Ovary (tissue), 9 donors: ENCODE results near the gene CRHR1. TPM values are rescaled to one million over a fixed set of nuclear protein-coding genes. Genes with fewer than 3 reads are reported as not detected.

Experiments
- DNase-seq, 5 donors: peaks; one replicate each; pipeline ENCODE4 v3.0.0-alpha.2; 2019 to 2020
- H3K27ac ChIP-seq, 2 donors: fragments of 200-600 bp; one replicate each; pipeline versions ENCODE4 v1.5.1 to v1.8.0; 2019 to 2022
- H3K27me3 ChIP-seq: fragments of 200-600 bp; one replicate; pipeline ENCODE4 v1.8.0; 2022
- H3K36me3 ChIP-seq: fragments of 200-600 bp; sonication (generic); one replicate; pipeline ENCODE4 v1.5.1; 2019
- H3K4me1 ChIP-seq: one replicate; pipeline ENCODE4 v1.8.1; 2013; ENCODE audit warnings: mild to moderate bottlenecking, moderate library complexity; ENCODE audit not compliant: insufficient read depth
- H3K4me3 ChIP-seq: fragments of 200-600 bp; sonication (generic); one replicate; pipeline ENCODE4 v1.5.1; 2017
- H3K9me3 ChIP-seq, 2 donors: fragments of 200-600 bp in 1 of 2; sonication (generic) in 1 of 2; one replicate each; pipeline versions ENCODE4 v1.5.1 to v1.8.1; 2013 to 2019; ENCODE audit warnings: mild to moderate bottlenecking in 1 of 2, moderate library complexity in 1 of 2
- CTCF ChIP-seq, 3 donors: fragments of 450-650 bp in 2 of 3; fragments of 200-600 bp in 1 of 3; IDR thresholded peaks; one replicate each; pipeline versions ENCODE4 v1.5.1 to v1.8.0; 2016 to 2022; ENCODE audit warnings: antibody characterized with exemption in 3 of 3, mild to moderate bottlenecking in 1 of 3
- EP300 ChIP-seq: sonication (generic); formaldehyde crosslinking; IDR thresholded peaks from one replicate; pipeline ENCODE4 v1.6.1; 2017; ENCODE audit warnings: antibody characterized with exemption
- POLR2A ChIP-seq: fragments of 450-650 bp; IDR thresholded peaks from one replicate; pipeline ENCODE4 v1.6.1; 2017; ENCODE audit warnings: antibody characterized with exemption, mild to moderate bottlenecking, moderate library complexity
- WGBS, 3 donors: extraction: QIAGEN DNeasy Blood & Tissue Kit in 1 of 3; methylation state at CpG; one replicate each; pipeline versions ENCODE4 v1.1.5 to v1.1.7; 2013 to 2017; 5-methylcytosine and 5-hydroxymethylcytosine counted together
- intact Hi-C, 4 donors: fragments of 100-400 bp; cut with DNase I; formaldehyde crosslinking; loops; one replicate each; pipeline versions ENCODE4 v1.11.0 to v1.15.1; 2022 to 2023
- polyA plus RNA-seq, 2 donors: library from polyadenylated mRNA; stranded (reverse); fragments of 200-250 nt in 1 of 2; fragments of 350-450 nt in 1 of 2; fragmentation: Illumina TruSeq in 1 of 2; extraction: RNeasy Lipid Tissue Mini Kit (QIAGEN cat#74804) in 1 of 2; gene quantifications; one replicate each; pipeline ENCODE4 v1.2.3, GENCODE V29; 2013 to 2014
- total RNA-seq, 7 donors: library from RNA; depleted of rRNA in 2 of 7; stranded (reverse); fragments of >200 nt in 2 of 7; fragmentation: NEBNext Ultra II Directional in 3 of 7; extraction: Animal tissue kit (Norgen Biotek cat#: 25700) in 3 of 7; gene quantifications; one replicate each; pipeline versions ENCODE4 v1.1.0 to v1.2.4, GENCODE V29; 2016 to 2023
- donor health status: DM: no; HTN: no; CAD: no; lungs with moderate emphysema.
- donor health status: DM: no; HTN: no; CAD: no.
- donor health status: Bipolar disorder and iron deficiency.
- donor health status: DM: yes; HTN: yes; CAD: no.
- donor health status: DM: no; HTN: no; CAD: no.
- donor health status: DM: yes; HTN: yes; CAD: no.

The CRHR1 gene
- total and polyA plus RNA-seq, 9 donors = 0.10 to 1.4 (median 0.33) TPM; not detected in 2

GRCh38 chr17:45838751-45839295 is 54.7 kb downstream of the CRHR1 start:
- Histone ChIP-seq H3K36me3 (no peaks in the 10 kb centered on the region), H3K27me3 (no peaks in the 10 kb centered on the region), H3K4me3 (no peak overlapping the region), H3K4me1 (no peaks in the 10 kb centered on the region), H3K27ac (no peak overlapping the region), H3K9me3 (no peaks in the 10 kb centered on the region)
- no peak for TF ChIP-seq CTCF (IDR thresholded peaks at IDR 0.05)
- TF ChIP-seq POLR2A = no peak
- no peak for TF ChIP-seq EP300
- 63 to 68% (median 63%) methylated on average over 8 of the region's 8 CpGs for WGBS, 3 donors
- intact Hi-C loops = loop anchor here in 3 of 4 donors (10.0 kb wide), 2 partner anchors 444 to 614 kb away; partner anchors contain the start of gene FMNL1 (in 2 of the 3)
- no peak for DNase-seq

GRCh38 chr17:45839442-45839841 is 55.3 kb downstream of the CRHR1 start:
- H3K4me1 ChIP-seq = no peaks in the 10 kb centered on the region
- no peaks in the 10 kb centered on the region for H3K9me3 ChIP-seq
- 79 to 88% (median 86%) methylated on average over 4 of the region's 4 CpGs for WGBS, 3 donors
- H3K36me3 ChIP-seq = no peaks in the 10 kb centered on the region
- intact Hi-C loops = loop anchor here in 3 of 4 donors (10.0 kb wide), 2 partner anchors 445 to 615 kb away; partner anchors contain the start of gene FMNL1 (in 2 of the 3)
- TF ChIP-seq POLR2A (no peak), EP300 (no peak), CTCF (IDR thresholded peaks at IDR 0.05) (no peak)
- no peaks in the 10 kb centered on the region for H3K27me3 ChIP-seq
- no peak overlapping the region for H3K4me3 ChIP-seq
- no peak for DNase-seq
- H3K27ac ChIP-seq = no peak overlapping the region

GRCh38 chr17:45841186-45841585 is 57.1 kb downstream of the CRHR1 start:
- intact Hi-C loops = no loop called here
- H3K4me1 ChIP-seq = no peaks in the 10 kb centered on the region
- no peaks in the 10 kb centered on the region for H3K36me3 ChIP-seq
- H3K4me3 ChIP-seq = no peak overlapping the region
- no peaks in the 10 kb centered on the region for H3K27me3 ChIP-seq
- H3K27ac ChIP-seq = no peak overlapping the region
- no peaks in the 10 kb centered on the region for H3K9me3 ChIP-seq
- DNase-seq = no peak
- WGBS, 3 donors = 67 to 74% (median 69%) methylated on average over 9 of the region's 9 CpGs
- no peak for TF ChIP-seq EP300
- TF ChIP-seq POLR2A = no peak
- TF ChIP-seq CTCF (IDR thresholded peaks at IDR 0.05) = no peak

GRCh38 chr17:45841883-45842525 is 57.9 kb downstream of the CRHR1 start:
- Histone ChIP-seq H3K4me1 (no peaks in the 10 kb centered on the region), H3K36me3 (no peaks in the 10 kb centered on the region), H3K27me3 (no peaks in the 10 kb centered on the region), H3K27ac (no peak overlapping the region), H3K4me3 (no peak overlapping the region), H3K9me3 (no peaks in the 10 kb centered on the region)
- DNase-seq = no peak
- TF ChIP-seq CTCF (IDR thresholded peaks at IDR 0.05) (no peak), POLR2A (no peak), EP300 (no peak)
- WGBS, 3 donors = 48 to 54% (median 50%) methylated on average over 7 of the region's 7 CpGs
- intact Hi-C loops = no loop called here
